Measurements from ENCODE around the gene CFI. TPM values are rescaled to one million over a fixed set of nuclear protein-coding genes. Genes with fewer than 3 reads are reported as not detected.

CFI gene
- polyA plus RNA-seq (2012; ENCODE audit: missing spikeins), result not detected

DNA sequence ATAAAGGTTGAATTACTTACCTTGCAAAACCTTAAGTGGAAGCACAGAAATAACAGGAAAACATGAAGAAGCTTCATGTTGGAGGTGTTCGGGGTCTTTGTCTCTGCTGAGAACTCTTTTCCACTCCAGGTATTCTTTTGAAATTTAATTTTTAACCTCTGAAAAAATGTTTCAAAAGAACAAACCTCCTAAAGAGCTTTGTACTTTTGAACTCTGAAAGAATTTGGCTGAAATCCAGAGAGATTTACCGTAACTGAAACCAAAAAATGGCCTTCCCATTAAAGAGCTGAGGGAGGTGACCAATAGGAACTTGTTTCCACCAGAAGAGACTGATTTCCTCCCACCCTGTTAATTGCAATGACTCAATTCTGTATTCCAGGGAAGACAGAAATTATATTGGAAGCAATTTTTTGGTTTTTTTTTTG is at the start of gene CFI:
TSS of gene CFI (minus strand) at position 105 of the 425 bp plus-strand sequence. CDS start at position 77, 28 bp downstream.
- no peak for TF ChIP-seq TAF1 (IDR thresholded peaks at IDR 0.05; ENCODE audit: borderline replicate concordance, low read depth, low read length)
- TF ChIP-seq POLR2AphosphoS5 (IDR thresholded peaks at IDR 0.05; ENCODE audit: low read depth, low read length), result no peak
- TF ChIP-seq POLR2A (IDR thresholded peaks at IDR 0.05; ENCODE audit: low read depth, low read length), result no peak
- no peak for DNase-seq (ENCODE audit: insufficient read length)
- FAIRE-seq, result no peak

DNA sequence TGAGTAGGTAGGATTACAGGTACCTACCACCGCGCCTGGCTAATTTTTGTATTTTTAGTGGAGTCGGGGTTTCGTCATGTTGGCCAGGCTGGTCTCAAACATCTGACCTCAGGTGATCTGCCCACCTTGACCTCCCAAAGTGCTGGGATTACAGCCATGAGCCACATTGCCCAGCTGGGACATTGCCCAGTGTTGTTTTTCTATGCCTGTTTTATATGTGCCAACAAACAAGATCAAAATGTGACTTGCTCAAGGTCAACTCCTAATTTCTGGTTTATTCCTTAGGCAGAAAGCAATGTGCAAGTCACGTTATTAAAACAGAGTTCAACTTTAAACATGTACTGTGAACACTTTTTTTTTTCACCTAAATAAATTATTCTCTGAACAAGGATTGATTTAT is 48.8 kb upstream of the CFI start:
- FAIRE-seq, result no peak
- TF ChIP-seq POLR2A (IDR thresholded peaks at IDR 0.05; ENCODE audit: low read depth, low read length) (no peak), TAF1 (IDR thresholded peaks at IDR 0.05; ENCODE audit: borderline replicate concordance, low read depth, low read length) (no peak), POLR2AphosphoS5 (IDR thresholded peaks at IDR 0.05; ENCODE audit: low read depth, low read length) (no peak)
- DNase-seq (ENCODE audit: insufficient read length), result no peak

DNA sequence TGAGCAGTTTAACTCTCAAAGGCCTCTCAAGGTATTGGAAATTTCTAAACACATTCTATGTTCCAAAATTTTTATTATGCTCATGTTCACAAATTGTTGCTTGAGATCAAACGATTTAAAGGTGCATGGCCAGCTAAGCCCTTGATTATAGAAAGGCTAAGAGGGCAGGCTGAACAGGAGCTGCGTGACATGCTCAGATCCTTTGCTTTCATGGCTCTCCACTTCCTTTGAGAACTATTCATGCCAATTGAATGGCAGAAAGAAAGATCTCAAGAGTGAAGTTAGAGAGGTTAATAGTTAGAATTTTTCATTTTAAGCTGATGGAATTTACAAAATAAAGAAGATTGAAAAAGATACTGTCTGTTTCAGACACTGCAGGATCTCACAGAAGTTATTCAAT is 46.7 kb upstream of the CFI start:
- TF ChIP-seq POLR2A (IDR thresholded peaks at IDR 0.05; ENCODE audit: low read depth, low read length) (no peak), TAF1 (IDR thresholded peaks at IDR 0.05; ENCODE audit: borderline replicate concordance, low read depth, low read length) (no peak), POLR2AphosphoS5 (IDR thresholded peaks at IDR 0.05; ENCODE audit: low read depth, low read length) (no peak)
- DNase-seq (ENCODE audit: insufficient read length), result no peak
- no peak for FAIRE-seq

DNA sequence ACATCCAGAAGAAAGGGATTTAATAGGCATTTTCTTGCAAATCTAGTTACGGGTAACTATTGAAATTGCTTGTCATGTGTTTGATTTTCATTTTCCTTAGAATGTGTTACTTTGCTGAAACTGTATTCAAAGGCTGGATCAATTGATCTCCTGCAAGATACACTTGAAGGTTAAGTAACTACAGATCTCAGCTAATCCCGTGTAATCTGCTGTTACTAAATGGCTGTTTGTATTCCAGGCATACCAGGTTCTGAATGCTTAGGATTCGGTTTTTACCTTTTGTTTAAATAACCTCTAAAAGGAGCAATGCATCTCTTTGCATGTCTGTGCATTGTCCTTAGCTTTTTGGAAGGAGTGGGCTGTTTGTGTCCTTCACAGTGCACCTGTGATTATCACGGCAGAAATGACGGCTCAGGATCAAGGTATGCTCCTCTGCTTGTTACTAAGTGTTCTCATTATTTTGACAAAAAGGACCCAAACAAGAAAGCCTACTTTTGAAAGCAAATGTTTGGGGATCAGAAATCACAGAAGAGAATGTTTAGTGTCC is 46.2 kb upstream of the CFI start, which contains the start of gene LRIT3:
TSS of gene LRIT3 (plus strand) at position 212 of the 547 bp plus-strand sequence. CDS start at position 307, 95 bp downstream.
- TF ChIP-seq POLR2AphosphoS5 (IDR thresholded peaks at IDR 0.05; ENCODE audit: low read depth, low read length) (no peak), TAF1 (IDR thresholded peaks at IDR 0.05; ENCODE audit: borderline replicate concordance, low read depth, low read length) (no peak), POLR2A (IDR thresholded peaks at IDR 0.05; ENCODE audit: low read depth, low read length) (no peak)
- peak; percentile 14 for FAIRE-seq
- no peak for DNase-seq (ENCODE audit: insufficient read length)

GRCh38 chr4:109846395-109847098 is 44.7 kb upstream of the CFI start:
- FAIRE-seq, result no peak
- TF ChIP-seq POLR2AphosphoS5 (IDR thresholded peaks at IDR 0.05; ENCODE audit: low read depth, low read length) (no peak), TAF1 (IDR thresholded peaks at IDR 0.05; ENCODE audit: borderline replicate concordance, low read depth, low read length) (no peak), POLR2A (IDR thresholded peaks at IDR 0.05; ENCODE audit: low read depth, low read length) (no peak)
- no peak for DNase-seq (ENCODE audit: insufficient read length)

GRCh38 chr4:109836985-109837384 is 35.2 kb upstream of the CFI start:
- DNase-seq (ENCODE audit: insufficient read length) (no peak), FAIRE-seq (no peak)
- no peak for TF ChIP-seq POLR2A (IDR thresholded peaks at IDR 0.05; ENCODE audit: low read depth, low read length)
- no peak for TF ChIP-seq TAF1 (IDR thresholded peaks at IDR 0.05; ENCODE audit: borderline replicate concordance, low read depth, low read length)
- no peak for TF ChIP-seq POLR2AphosphoS5 (IDR thresholded peaks at IDR 0.05; ENCODE audit: low read depth, low read length)

- DNase-seq (ENCODE audit: insufficient read length), result no peak
- no peak for FAIRE-seq
These were observed 32.0 kb upstream of the CFI start for GRCh38 chr4:109833756-109834155.

DNA sequence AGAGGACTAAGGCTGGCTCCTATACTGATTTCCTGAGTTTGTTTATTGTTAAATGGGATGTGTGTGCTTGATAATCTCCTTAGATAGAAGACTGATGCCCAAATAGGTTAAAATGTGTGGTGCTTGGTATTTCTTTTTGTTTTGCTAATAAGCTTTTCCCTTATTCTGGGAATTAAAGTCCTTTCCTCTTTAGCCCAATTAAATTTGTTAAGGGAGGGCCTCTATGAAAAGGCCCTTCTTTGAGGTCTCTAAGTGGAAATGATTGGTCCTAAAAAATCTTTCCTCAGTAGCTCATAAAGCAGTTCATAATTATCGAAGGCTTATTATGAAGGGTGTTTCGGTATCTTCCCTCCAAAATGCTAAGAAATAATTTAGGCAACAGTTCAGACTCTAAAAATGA is 25.9 kb upstream of the CFI start, which contains the start of gene RRH:
TSS of gene RRH (plus strand) at position 301 of the 400 bp plus-strand sequence. CDS start at position 357, 56 bp downstream.
- TF ChIP-seq POLR2AphosphoS5 (IDR thresholded peaks at IDR 0.05; ENCODE audit: low read depth, low read length), result no peak
- no peak for TF ChIP-seq POLR2A (IDR thresholded peaks at IDR 0.05; ENCODE audit: low read depth, low read length)
- TF ChIP-seq TAF1 (IDR thresholded peaks at IDR 0.05; ENCODE audit: borderline replicate concordance, low read depth, low read length), result no peak
- DNase-seq (ENCODE audit: insufficient read length) (no peak), FAIRE-seq (no peak)

More at GRCh38 chr4:109833756-109834155, 32.0 kb upstream of the CFI start:
- no peak for TF ChIP-seq TAF1 (IDR thresholded peaks at IDR 0.05; ENCODE audit: borderline replicate concordance, low read depth, low read length)
- no peak for TF ChIP-seq POLR2A (IDR thresholded peaks at IDR 0.05; ENCODE audit: low read depth, low read length)
- TF ChIP-seq POLR2AphosphoS5 (IDR thresholded peaks at IDR 0.05; ENCODE audit: low read depth, low read length), result no peak

DNA sequence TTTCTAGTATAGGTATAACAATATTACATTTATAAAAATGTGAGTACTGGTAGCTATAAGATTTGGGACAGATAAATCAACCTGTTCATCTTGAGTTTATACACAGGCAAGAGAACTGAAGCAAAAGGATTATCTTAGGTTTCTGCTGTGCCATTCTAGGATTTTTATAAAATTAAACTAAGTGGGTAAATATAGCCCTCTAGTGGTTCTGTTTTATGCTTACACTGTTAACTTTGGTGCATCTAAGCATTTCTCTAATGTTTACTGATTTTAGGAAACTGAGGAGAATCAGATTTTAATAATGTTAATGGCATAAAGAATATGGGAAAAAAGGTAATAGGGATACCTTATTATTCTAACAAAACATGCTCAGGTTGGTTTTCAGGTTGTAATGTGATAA is 24.9 kb upstream of the CFI start:
- DNase-seq (ENCODE audit: insufficient read length), result no peak
- TF ChIP-seq POLR2A (IDR thresholded peaks at IDR 0.05; ENCODE audit: low read depth, low read length), result no peak
- no peak for TF ChIP-seq TAF1 (IDR thresholded peaks at IDR 0.05; ENCODE audit: borderline replicate concordance, low read depth, low read length)
- no peak for TF ChIP-seq POLR2AphosphoS5 (IDR thresholded peaks at IDR 0.05; ENCODE audit: low read depth, low read length)
- peak; percentile 75 for FAIRE-seq

DNA sequence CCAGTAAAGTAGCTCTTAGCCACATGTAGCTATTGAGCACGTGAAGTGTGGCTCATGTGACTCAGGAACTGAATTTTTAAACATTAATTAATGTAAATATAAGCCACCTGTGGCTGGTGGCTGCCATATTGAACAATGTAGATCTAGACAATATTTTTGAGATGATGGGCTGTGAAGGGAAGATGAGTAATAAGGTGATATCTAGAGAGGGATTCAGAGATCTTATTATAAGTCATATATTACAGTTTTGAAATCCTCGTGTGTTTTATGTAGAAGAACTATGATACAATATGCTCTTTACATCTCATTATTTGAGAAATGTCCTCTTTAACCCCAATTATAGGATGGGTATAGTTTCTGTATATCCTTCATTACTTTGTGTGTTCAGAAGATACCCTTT is 19.4 kb upstream of the CFI start:
- TF ChIP-seq POLR2A (IDR thresholded peaks at IDR 0.05; ENCODE audit: low read depth, low read length) (no peak), POLR2AphosphoS5 (IDR thresholded peaks at IDR 0.05; ENCODE audit: low read depth, low read length) (no peak), TAF1 (IDR thresholded peaks at IDR 0.05; ENCODE audit: borderline replicate concordance, low read depth, low read length) (no peak)
- DNase-seq (ENCODE audit: insufficient read length) (no peak), FAIRE-seq (no peak)

DNA sequence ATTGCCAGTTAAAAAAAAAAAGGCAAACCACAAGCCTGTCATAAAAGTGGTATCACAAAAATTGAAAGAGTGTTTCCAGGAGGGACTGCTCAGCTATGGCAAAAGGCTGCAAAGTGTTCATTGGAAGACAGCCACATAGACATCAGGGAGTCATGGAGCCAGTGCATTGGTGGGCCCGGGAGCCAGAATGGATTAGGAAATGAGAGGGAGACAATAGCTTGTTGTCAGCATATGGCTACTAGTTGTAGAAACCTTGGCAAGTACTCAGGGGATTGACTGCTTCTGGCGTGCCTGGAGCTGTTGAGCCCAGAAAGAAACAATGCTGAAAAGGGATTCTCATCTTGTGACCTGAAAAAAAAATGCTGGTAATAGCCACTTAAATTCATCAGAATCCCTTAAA is 18.8 kb upstream of the CFI start:
- peak; percentile 58 for FAIRE-seq
- TF ChIP-seq POLR2AphosphoS5 (IDR thresholded peaks at IDR 0.05; ENCODE audit: low read depth, low read length) (no peak), POLR2A (IDR thresholded peaks at IDR 0.05; ENCODE audit: low read depth, low read length) (no peak), TAF1 (IDR thresholded peaks at IDR 0.05; ENCODE audit: borderline replicate concordance, low read depth, low read length) (no peak)
- no peak for DNase-seq (ENCODE audit: insufficient read length)

DNA sequence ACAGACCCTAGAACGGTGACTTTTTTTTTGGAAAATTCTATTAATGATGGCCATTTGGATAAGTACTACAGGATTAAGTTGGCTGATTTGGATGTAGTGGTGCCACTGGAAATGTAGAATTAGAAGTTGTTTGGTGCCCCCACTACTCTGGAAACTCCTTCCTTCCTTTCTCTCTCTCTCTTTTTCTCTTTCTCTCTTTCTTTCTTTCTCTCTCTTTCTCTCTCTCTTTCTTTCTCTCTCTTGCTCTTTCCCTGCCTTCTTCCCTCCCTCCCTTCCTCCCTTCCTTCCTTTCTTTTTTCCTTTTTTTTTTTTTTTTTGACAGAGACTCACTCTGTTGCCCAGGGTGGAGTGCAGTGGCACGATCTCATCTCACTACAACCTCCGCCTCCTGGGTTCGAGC is 16.5 kb upstream of the CFI start:
- FAIRE-seq (no peak), DNase-seq (ENCODE audit: insufficient read length) (no peak)
- TF ChIP-seq POLR2A (IDR thresholded peaks at IDR 0.05; ENCODE audit: low read depth, low read length) (no peak), POLR2AphosphoS5 (IDR thresholded peaks at IDR 0.05; ENCODE audit: low read depth, low read length) (no peak), TAF1 (IDR thresholded peaks at IDR 0.05; ENCODE audit: borderline replicate concordance, low read depth, low read length) (no peak)

Measured in GM12892 (cell line).